Naive thymus-derived CD4-positive, alpha-beta T cell (primary cell): ENCODE measurements around the gene KCNN4. TPM values are rescaled to one million over a fixed set of nuclear protein-coding genes. Genes with fewer than 3 reads are reported as not detected.

ENCODE experiments used
- ATAC-seq: fragments of 150-1000 bp; cut with Tn5 transposase; 2 replicates; pipeline ENCODE4 v1.10.0; 2021; ENCODE audit warnings: mild to moderate bottlenecking, moderate library complexity
- CTCF ChIA-PET: fragments of 350-600 bp; sonication (Branson Sonifier 250); formaldehyde crosslinking; loops from one replicate; lab custom pipeline; 2021; ENCODE audit warnings: antibody characterized with exemption; lab: Charles Lee
- POLR2A ChIA-PET: fragments of 350-600 bp; sonication (Branson Sonifier 250); formaldehyde crosslinking; loops from one replicate; lab custom pipeline; 2021; ENCODE audit warnings: antibody characterized with exemption, inconsistent platforms; lab: Charles Lee
- DNase-seq, 9 donors: peaks; one replicate each; pipeline versions ENCODE4 v3.0.0 to v3.0.0-alpha.2; 2020 to 2022; ENCODE audit warnings: mixed read lengths in 1 of 9
- H3K27ac ChIP-seq: one replicate; pipeline ENCODE4 v1.7.0; 2013; ENCODE audit warnings: mild to moderate bottlenecking, low read depth, low read length, moderate library complexity
- H3K27me3 ChIP-seq, 2 donors: one replicate each; pipeline ENCODE4 v1.7.0; 2013; ENCODE audit warnings: low read length in 2 of 2, mild to moderate bottlenecking in 2 of 2, moderate library complexity in 2 of 2; ENCODE audit not compliant: control insufficient read depth in 2 of 2, insufficient read depth in 2 of 2
- H3K36me3 ChIP-seq, 3 experiments: 1 replicate in 2 of 3; 2 replicates in 1 of 3; pipeline ENCODE4 v1.7.0; 2013; ENCODE audit warnings: low read length in 3 of 3, mild to moderate bottlenecking in 3 of 3, moderate library complexity in 1 of 3; ENCODE audit not compliant: insufficient read depth in 3 of 3, control insufficient read depth in 2 of 3
- H3K4me1 ChIP-seq, 2 donors: one replicate each; pipeline ENCODE4 v1.7.0; 2013; ENCODE audit warnings: low read length in 2 of 2, mild to moderate bottlenecking in 2 of 2, moderate library complexity in 1 of 2; ENCODE audit not compliant: control insufficient read depth in 2 of 2, insufficient read depth in 2 of 2
- H3K4me3 ChIP-seq: 2 replicates; pipeline ENCODE4 v1.7.0; 2013; ENCODE audit warnings: mild to moderate bottlenecking, low read length
- H3K9me3 ChIP-seq, 3 experiments: 1 replicate in 2 of 3; 2 replicates in 1 of 3; pipeline ENCODE4 v1.7.0; 2013; ENCODE audit warnings: low read length in 3 of 3; ENCODE audit not compliant: control insufficient read depth in 2 of 3
- H3K27ac Mint-ChIP-seq, 9 donors: one replicate each; pipeline ENCODE4 v1.8.0; 2020 to 2022; ENCODE audit warnings: mixed read lengths in 9 of 9, mild to moderate bottlenecking in 8 of 9, moderate library complexity in 5 of 9, inconsistent platforms in 2 of 9
- H3K27me3 Mint-ChIP-seq, 5 donors: one replicate each; pipeline ENCODE4 v1.8.0; 2021 to 2022; ENCODE audit warnings: mixed read lengths in 5 of 5, mild to moderate bottlenecking in 1 of 5
- H3K36me3 Mint-ChIP-seq, 5 donors: one replicate each; pipeline ENCODE4 v1.8.0; 2020 to 2022; ENCODE audit warnings: mixed read lengths in 5 of 5, mild to moderate bottlenecking in 3 of 5, inconsistent platforms in 1 of 5
- H3K4me1 Mint-ChIP-seq, 7 donors: one replicate each; pipeline ENCODE4 v1.8.0; 2020 to 2022; ENCODE audit warnings: mixed read lengths in 7 of 7, mild to moderate bottlenecking in 3 of 7, inconsistent platforms in 1 of 7
- H3K4me3 Mint-ChIP-seq, 10 donors: one replicate each; pipeline ENCODE4 v1.8.0; 2020 to 2022; ENCODE audit warnings: mild to moderate bottlenecking in 10 of 10, mixed read lengths in 10 of 10, moderate library complexity in 6 of 10, inconsistent platforms in 2 of 10
- H3K9me3 Mint-ChIP-seq, 11 donors: one replicate each; pipeline ENCODE4 v1.8.0; 2020 to 2022; ENCODE audit warnings: mixed read lengths in 11 of 11, mild to moderate bottlenecking in 4 of 11, inconsistent platforms in 1 of 11, moderate library complexity in 1 of 11
- intact Hi-C, 2 donors: fragments of 100-400 bp; cut with micrococcal nuclease; formaldehyde crosslinking; loops; one replicate each; pipeline ENCODE4 v1.15.1; 2023
- polyA plus RNA-seq, 2 donors: library from polyadenylated mRNA; unstranded; fragments of 300-500 nt; fragmentation: Illumina TruSeq; gene quantifications; one replicate each; pipeline ENCODE4 v1.2.3, GENCODE V29; 2021
- total RNA-seq, 6 experiments: library from RNA in 5 of 6; stranded (reverse) in 5 of 6; gene quantifications; 1 replicate in 5 of 6; 2 replicates in 1 of 6; pipeline ENCODE4 v1.2.3 and lab custom pipeline; 2021 to 2026

Gene KCNN4
- total and polyA plus RNA-seq, 7 experiments from 2014 or later, result 8.1 to 53.4 (median 17.3) TPM

- ChIA-PET CTCF (interaction anchor here (1.0 to 1.6 kb wide), 3 partner anchors 12 to 100 kb away, joined by 4 read pairs; no protein-coding TSS in a partner anchor), POLR2A (interaction anchor here (0.6 to 11.8 kb wide), 2 partner anchors 9 to 167 kb away, joined by 4 to 100 read pairs; partner anchors contain the start of gene KCNN4)
- ATAC-seq (peak; percentile 19), DNase-seq (no peak)
- H3K4me3 Mint-ChIP-seq, result no peak overlapping the region
- H3K4me1 Mint-ChIP-seq, result peaks cover 29 to 68% (median 33%) of the 10 kb centered on the region in 7 donors
- H3K4me1 ChIP-seq, result peaks cover 23 to 32% of the 10 kb centered on the region in 2 donors
- intact Hi-C loops, result no loop called here
- no peaks in the 10 kb centered on the region for H3K9me3 ChIP-seq
- H3K27me3 Mint-ChIP-seq, result no peaks in the 10 kb centered on the region
- no peak overlapping the region for H3K27ac ChIP-seq
- H3K27me3 ChIP-seq, result no peaks in the 10 kb centered on the region
- H3K9me3 Mint-ChIP-seq, result peaks cover 0 to 1% (median 0%) of the 10 kb centered on the region in 11 donors
- H3K36me3 Mint-ChIP-seq, result peaks cover 0 to 32% (median 4%) of the 10 kb centered on the region in 5 donors
- H3K27ac Mint-ChIP-seq, result peak overlapping the region in 7 of 9 donors; percentile 20 to 92 (median 47)
- peaks cover 0 to 52% (median 0%) of the 10 kb centered on the region in 3 experiments for H3K36me3 ChIP-seq
- H3K4me3 ChIP-seq, result no peak overlapping the region
These were observed 12.3 kb downstream of the KCNN4 start for GRCh38 chr19:43768273-43769050.

- DNase-seq (no peak), ATAC-seq (no peak)
- H3K9me3 Mint-ChIP-seq, result peaks cover 0 to 1% (median 0%) of the 10 kb centered on the region in 11 donors
- H3K4me3 ChIP-seq, result no peak overlapping the region
- H3K9me3 ChIP-seq, result no peaks in the 10 kb centered on the region
- H3K27ac ChIP-seq, result no peak overlapping the region
- H3K27ac Mint-ChIP-seq, result peak overlapping the region in 8 of 9 donors; percentile 36 to 94 (median 71)
- H3K27me3 Mint-ChIP-seq, result no peaks in the 10 kb centered on the region
- peaks cover 0 to 47% (median 0%) of the 10 kb centered on the region in 3 experiments for H3K36me3 ChIP-seq
- no peaks in the 10 kb centered on the region for H3K27me3 ChIP-seq
- no peak overlapping the region for H3K4me3 Mint-ChIP-seq
- H3K36me3 Mint-ChIP-seq, result peaks cover 0 to 34% (median 4%) of the 10 kb centered on the region in 5 donors
- POLR2A ChIA-PET, result interaction anchor here (0.6 to 11.8 kb wide), 2 partner anchors 10 to 168 kb away, joined by 4 to 100 read pairs; partner anchors contain the start of gene KCNN4
- CTCF ChIA-PET, result interaction anchor here (0.5 to 1.6 kb wide), 4 partner anchors 12 to 1667 kb away, joined by 3 to 4 read pairs (median 4); no protein-coding TSS in a partner anchor
- intact Hi-C loops, result no loop called here
- H3K4me1 Mint-ChIP-seq, result peaks cover 32 to 68% (median 38%) of the 10 kb centered on the region in 7 donors
- peaks cover 23 to 32% of the 10 kb centered on the region in 2 donors for H3K4me1 ChIP-seq
These were observed 13.0 kb downstream of the KCNN4 start for GRCh38 chr19:43767818-43768217.

GRCh38 chr19:43767316-43767715 is 13.5 kb downstream of the KCNN4 start:
- Mint-ChIP-seq H3K27me3 (no peaks in the 10 kb centered on the region), H3K4me1 (peaks cover 32 to 72% (median 40%) of the 10 kb centered on the region in 7 donors), H3K27ac (peak overlapping the region in 8 of 9 donors; percentile 57 to 94 (median 87)), H3K9me3 (peaks cover 0 to 1% (median 0%) of the 10 kb centered on the region in 11 donors), H3K4me3 (no peak overlapping the region), H3K36me3 (peaks cover 0 to 35% (median 4%) of the 10 kb centered on the region in 5 donors)
- DNase-seq (no peak), ATAC-seq (no peak)
- H3K4me1 ChIP-seq, result peaks cover 23 to 32% of the 10 kb centered on the region in 2 donors
- peak overlapping the region; percentile 45 for H3K27ac ChIP-seq
- ChIA-PET CTCF (interaction anchor here (0.5 to 1.6 kb wide), 4 partner anchors 13 to 1667 kb away, joined by 3 to 4 read pairs (median 4); no protein-coding TSS in a partner anchor), POLR2A (interaction anchor here (11.8 kb wide), 1 partner anchor 10 kb away, joined by 100 read pairs; the partner anchor contains the start of gene KCNN4)
- no peaks in the 10 kb centered on the region for H3K27me3 ChIP-seq
- no peak overlapping the region for H3K4me3 ChIP-seq
- H3K36me3 ChIP-seq, result peaks cover 0 to 47% (median 0%) of the 10 kb centered on the region in 3 experiments
- H3K9me3 ChIP-seq, result no peaks in the 10 kb centered on the region
- intact Hi-C loops, result no loop called here

GRCh38 chr19:43766755-43767043 is 14.1 kb downstream of the KCNN4 start:
- no peak for DNase-seq
- Mint-ChIP-seq H3K4me3 (peak overlapping the region in 8 of 10 donors; percentile 33 to 80 (median 58)), H3K36me3 (peaks cover 0 to 35% (median 4%) of the 10 kb centered on the region in 5 donors), H3K4me1 (peaks cover 32 to 73% (median 42%) of the 10 kb centered on the region in 7 donors), H3K9me3 (peaks cover 0 to 1% (median 0%) of the 10 kb centered on the region in 11 donors), H3K27me3 (no peaks in the 10 kb centered on the region), H3K27ac (peak overlapping the region; percentile 63 to 94 (median 87))
- intact Hi-C loops, result loop anchor here in 1 of 2 donors (1.0 kb wide), 1 partner anchor 19 kb away; no protein-coding TSS in a partner anchor
- Histone ChIP-seq H3K9me3 (no peaks in the 10 kb centered on the region), H3K4me3 (no peak overlapping the region), H3K36me3 (peaks cover 0 to 44% (median 0%) of the 10 kb centered on the region in 3 experiments), H3K27me3 (no peaks in the 10 kb centered on the region), H3K4me1 (peaks cover 23 to 32% of the 10 kb centered on the region in 2 donors), H3K27ac (peak overlapping the region; percentile 45)
- no peak for ATAC-seq
- ChIA-PET POLR2A (interaction anchor here (0.9 to 11.8 kb wide), 4 partner anchors 11 to 18 kb away, joined by 3 to 100 read pairs (median 19); partner anchors contain the start of genes KCNN4 and SMG9), CTCF (interaction anchor here (0.7 to 2.7 kb wide), 6 partner anchors 9 to 97 kb away, joined by 3 to 11 read pairs (median 6); partner anchors contain the start of gene PLAUR)

GRCh38 chr19:43765109-43765876 is 15.5 kb downstream of the KCNN4 start:
- Histone ChIP-seq H3K4me3 (no peak overlapping the region), H3K4me1 (peaks cover 23 to 32% of the 10 kb centered on the region in 2 donors), H3K27ac (peak overlapping the region; percentile 45), H3K27me3 (no peaks in the 10 kb centered on the region), H3K9me3 (no peaks in the 10 kb centered on the region), H3K36me3 (peaks cover 0 to 30% (median 0%) of the 10 kb centered on the region in 3 experiments)
- POLR2A ChIA-PET, result interaction anchor here (1.3 to 11.8 kb wide), 4 partner anchors 11 to 19 kb away, joined by 6 to 100 read pairs (median 19); partner anchors contain the start of genes KCNN4 and SMG9
- intact Hi-C loops, result loop anchor here (1.0 kb wide), 4 partner anchors 11 to 97 kb away; partner anchors contain the start of genes SMG9 (in 2 of the 2) and KCNN4 (in 1 of the 2)
- DNase-seq (peak in 8 of 9 donors; percentile 20 to 86 (median 38)), ATAC-seq (peak; percentile 81)
- peaks cover 0 to 35% (median 4%) of the 10 kb centered on the region in 5 donors for H3K36me3 Mint-ChIP-seq
- H3K27ac Mint-ChIP-seq, result peak overlapping the region; percentile 78 to 94 (median 88)
- H3K27me3 Mint-ChIP-seq, result no peaks in the 10 kb centered on the region
- H3K9me3 Mint-ChIP-seq, result peaks cover 0 to 1% (median 0%) of the 10 kb centered on the region in 11 donors
- peaks cover 32 to 73% (median 40%) of the 10 kb centered on the region in 7 donors for H3K4me1 Mint-ChIP-seq
- CTCF ChIA-PET, result interaction anchor here (0.6 to 2.7 kb wide), 5 partner anchors 14 to 115 kb away, joined by 3 to 11 read pairs (median 4); no protein-coding TSS in a partner anchor
- peak overlapping the region; percentile 35 to 80 (median 67) for H3K4me3 Mint-ChIP-seq
